DMS 273 (cell line): ENCODE results near the gene GNGT2.
A peak's percentile ranks its signal among the peaks of the same experiment; 100 is the strongest.

Source experiments
- DNase-seq: peaks from one replicate; lab custom pipeline; 2025; ENCODE audit not compliant: unreplicated experiment; lab: John Stamatoyannopoulos, UW

GNGT2 gene

GRCh38 chr17:49210158-49211029 lies at the start of gene GNGT2, which contains the start of gene ABI3:
Gene GNGT2, minus strand, starts transcription at chr17:49210574. Its CDS starts 3,152 bp downstream, at chr17:49207422.
Gene ABI3, plus strand, starts transcription at chr17:49210707. Its CDS starts 18 bp downstream, at chr17:49210725.
- no peak for DNase-seq

GRCh38 chr17:49259663-49260010 lies 49.3 kb upstream of the GNGT2 start:
- no peak for DNase-seq

- no peak for DNase-seq
Measured at GRCh38 chr17:49258394-49258793, 48.0 kb upstream of the GNGT2 start.

GRCh38 chr17:49255125-49255524 lies 44.8 kb upstream of the GNGT2 start:
- DNase-seq: no peak

- DNase-seq: no peak
Measured at GRCh38 chr17:49254066-49254465, 43.7 kb upstream of the GNGT2 start.

- peak; percentile 18 for DNase-seq
Measured at GRCh38 chr17:49252148-49252695, 41.8 kb upstream of the GNGT2 start.

- DNase-seq: no peak
Measured at GRCh38 chr17:49249890-49250522, 39.6 kb upstream of the GNGT2 start.

GRCh38 chr17:49249292-49249794 lies 39.0 kb upstream of the GNGT2 start:
- peak; percentile 22 for DNase-seq

GRCh38 chr17:49247944-49248343 lies 37.6 kb upstream of the GNGT2 start:
- no peak for DNase-seq

GRCh38 chr17:49244839-49245238 lies 34.5 kb upstream of the GNGT2 start:
- DNase-seq: no peak

GRCh38 chr17:49242813-49243212 lies 32.4 kb upstream of the GNGT2 start:
- DNase-seq: no peak

- no peak for DNase-seq
Measured at GRCh38 chr17:49241692-49242397, 31.5 kb upstream of the GNGT2 start.

- no peak for DNase-seq
Measured at GRCh38 chr17:49241040-49241439, 30.7 kb upstream of the GNGT2 start.

GRCh38 chr17:49240619-49241018 lies 30.2 kb upstream of the GNGT2 start:
- DNase-seq: no peak

- no peak for DNase-seq
Measured at GRCh38 chr17:49239963-49240362, 29.6 kb upstream of the GNGT2 start.

GRCh38 chr17:49235896-49236295 lies 25.5 kb upstream of the GNGT2 start:
- DNase-seq: no peak

GRCh38 chr17:49234509-49235080 lies 24.2 kb upstream of the GNGT2 start:
- no peak for DNase-seq

GRCh38 chr17:49231563-49231894 lies 21.2 kb upstream of the GNGT2 start:
- DNase-seq: no peak

GRCh38 chr17:49230636-49231562 lies 20.5 kb upstream of the GNGT2 start, which contains the start of gene PHOSPHO1:
Gene PHOSPHO1, minus strand, starts transcription at chr17:49230787. Its CDS starts 4,096 bp downstream, at chr17:49226691.
- peak; percentile 91 for DNase-seq
